ENCODE results near the gene PEX5L.

DNA sequence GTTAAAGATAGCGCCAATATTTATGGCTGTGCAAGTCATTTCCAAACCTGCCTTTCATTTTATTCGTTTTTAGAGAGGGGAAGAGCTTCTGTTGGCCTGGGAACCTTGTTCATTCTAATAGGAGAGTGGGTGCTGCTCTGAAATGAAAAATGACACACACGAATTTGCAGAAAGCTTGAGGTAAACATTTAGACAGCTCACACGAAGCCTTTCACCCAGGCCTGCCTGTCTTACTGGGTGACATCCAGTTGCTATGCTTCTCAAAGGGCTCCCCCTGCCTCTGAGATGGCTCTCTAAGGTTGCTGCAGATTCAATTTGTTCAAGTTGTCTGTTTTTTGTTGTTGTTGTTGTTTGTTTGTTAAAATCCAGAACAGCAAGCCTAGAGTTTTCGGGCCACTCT, 18.2 kb downstream of the PEX5L start:
- TF ChIP-seq, protein P1, sequence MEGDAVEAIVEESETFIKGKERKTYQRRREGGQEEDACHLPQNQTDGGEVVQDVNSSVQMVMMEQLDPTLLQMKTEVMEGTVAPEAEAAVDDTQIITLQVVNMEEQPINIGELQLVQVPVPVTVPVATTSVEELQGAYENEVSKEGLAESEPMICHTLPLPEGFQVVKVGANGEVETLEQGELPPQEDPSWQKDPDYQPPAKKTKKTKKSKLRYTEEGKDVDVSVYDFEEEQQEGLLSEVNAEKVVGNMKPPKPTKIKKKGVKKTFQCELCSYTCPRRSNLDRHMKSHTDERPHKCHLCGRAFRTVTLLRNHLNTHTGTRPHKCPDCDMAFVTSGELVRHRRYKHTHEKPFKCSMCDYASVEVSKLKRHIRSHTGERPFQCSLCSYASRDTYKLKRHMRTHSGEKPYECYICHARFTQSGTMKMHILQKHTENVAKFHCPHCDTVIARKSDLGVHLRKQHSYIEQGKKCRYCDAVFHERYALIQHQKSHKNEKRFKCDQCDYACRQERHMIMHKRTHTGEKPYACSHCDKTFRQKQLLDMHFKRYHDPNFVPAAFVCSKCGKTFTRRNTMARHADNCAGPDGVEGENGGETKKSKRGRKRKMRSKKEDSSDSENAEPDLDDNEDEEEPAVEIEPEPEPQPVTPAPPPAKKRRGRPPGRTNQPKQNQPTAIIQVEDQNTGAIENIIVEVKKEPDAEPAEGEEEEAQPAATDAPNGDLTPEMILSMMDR (IDR thresholded peaks at IDR 0.05), result no peak
- TF ChIP-seq POLR2A (IDR thresholded peaks at IDR 0.05) (no peak), POLR2AphosphoS5 (IDR thresholded peaks at IDR 0.05) (no peak)

All from suprapubic skin (tissue), 4 donors.